Gastroesophageal sphincter (tissue), 4 donors: ENCODE measurements around the gene MRPL19. TPM values are rescaled to one million over a fixed set of nuclear protein-coding genes. Genes with fewer than 3 reads are reported as not detected.

Source experiments
- ATAC-seq: fragments of 150-250 bp; one replicate; pipeline ENCODE4 v1.9.1; 2016; ENCODE audit warnings: mild to moderate bottlenecking, moderate library complexity
- H3K27ac ChIP-seq, 4 donors: fragments of 200-600 bp; sonication (generic) in 3 of 4; 1 replicate in 3 of 4; 2 replicates in 1 of 4; pipeline ENCODE4 v1.5.1; 2016 to 2019
- H3K27me3 ChIP-seq: fragments of 200-600 bp; sonication (generic); one replicate; pipeline ENCODE4 v1.5.1; 2019
- H3K36me3 ChIP-seq, 2 donors: fragments of 200-600 bp; sonication (generic); one replicate each; pipeline ENCODE4 v1.5.1; 2019; ENCODE audit warnings: control low read depth in 1 of 2
- H3K4me1 ChIP-seq, 3 donors: fragments of 200-600 bp; sonication (generic); 1 replicate in 2 of 3; 2 replicates in 1 of 3; pipeline ENCODE4 v1.5.1; 2016 to 2019; ENCODE audit warnings: control low read depth in 2 of 3
- H3K4me3 ChIP-seq, 2 donors: fragments of 200-600 bp; sonication (generic); one replicate each; pipeline ENCODE4 v1.5.1; 2019; ENCODE audit warnings: mild to moderate bottlenecking in 1 of 2, moderate library complexity in 1 of 2
- H3K9me3 ChIP-seq, 3 donors: fragments of 200-600 bp; sonication (generic); one replicate each; pipeline ENCODE4 v1.5.1; 2017 to 2019; ENCODE audit warnings: control low read depth in 2 of 3
- EP300 ChIP-seq: sonication (generic); formaldehyde crosslinking; IDR thresholded peaks from one replicate; pipeline ENCODE4 v1.6.1; 2017; ENCODE audit warnings: antibody characterized with exemption, mild to moderate bottlenecking
- POLR2A ChIP-seq, 2 donors: fragments of 450-650 bp; IDR thresholded peaks; one replicate each; pipeline ENCODE4 v1.6.1; 2017; ENCODE audit warnings: antibody characterized with exemption in 2 of 2, mild to moderate bottlenecking in 2 of 2, moderate library complexity in 1 of 2
- POLR2AphosphoS5 ChIP-seq: sonication (generic); formaldehyde crosslinking; IDR thresholded peaks from one replicate; pipeline ENCODE4 v1.6.1; 2017; ENCODE audit warnings: antibody characterized with exemption
- whole genome bisulfite sequencing, 2 donors: methylation state at CpG; one replicate each; pipeline ENCODE4 v1.1.5; 2018; ENCODE audit warnings: low coverage in 1 of 2; 5-methylcytosine and 5-hydroxymethylcytosine counted together
- total RNA-seq, 4 donors: library from RNA; depleted of rRNA; stranded (reverse); fragments of >200 nt; gene quantifications; one replicate each; pipeline ENCODE4 v1.1.0, GENCODE V29; 2016
- TF ChIP-seq, protein P1 (sequence below), 4 experiments: fragments of 200-600 bp in 2 of 4; fragments of 450-650 bp in 2 of 4; sonication (generic) in 1 of 4; IDR thresholded peaks; one replicate each; pipeline ENCODE4 v1.5.1; 2017 to 2019; ENCODE audit warnings: antibody characterized with exemption in 4 of 4, mild to moderate bottlenecking in 2 of 4, moderate library complexity in 2 of 4

Gene MRPL19
- total RNA-seq, 4 donors from 2014 or later, result 33.4 to 54.5 (median 50.5) TPM

DNA sequence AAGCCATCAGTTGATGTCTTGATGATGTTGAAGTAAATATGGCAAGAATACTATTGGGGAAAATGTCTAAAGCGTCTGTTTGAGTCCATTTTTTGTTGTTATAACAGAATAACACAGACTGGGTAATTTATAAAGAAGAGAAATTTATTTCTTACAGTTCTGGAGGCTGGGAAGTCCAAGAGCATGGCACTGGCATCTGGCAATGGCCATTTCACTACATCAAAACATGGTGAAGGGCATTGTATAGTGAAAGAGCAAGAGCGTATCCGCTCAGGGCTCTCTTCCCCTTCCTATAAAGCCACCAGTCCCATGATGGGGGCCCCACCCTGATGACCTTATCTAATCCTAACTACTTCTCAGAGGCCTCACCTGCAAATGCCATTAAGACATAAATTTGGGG is 29.6 kb upstream of the MRPL19 start:
- 73 to 91% methylated on average over 1 to 3 of the region's 3 CpGs for WGBS, 2 donors
- H3K9me3 ChIP-seq, result no peaks in the 10 kb centered on the region
- peaks cover 12% of the 10 kb centered on the region for H3K27me3 ChIP-seq
- no peak overlapping the region for H3K27ac ChIP-seq
- no peak overlapping the region for H3K4me3 ChIP-seq
- H3K36me3 ChIP-seq, result no peaks in the 10 kb centered on the region
- TF ChIP-seq EP300 (no peak), POLR2A (IDR thresholded peaks at IDR 0.05) (no peak), POLR2AphosphoS5 (no peak)
- ATAC-seq, result no peak
- no peaks in the 10 kb centered on the region for H3K4me1 ChIP-seq

DNA sequence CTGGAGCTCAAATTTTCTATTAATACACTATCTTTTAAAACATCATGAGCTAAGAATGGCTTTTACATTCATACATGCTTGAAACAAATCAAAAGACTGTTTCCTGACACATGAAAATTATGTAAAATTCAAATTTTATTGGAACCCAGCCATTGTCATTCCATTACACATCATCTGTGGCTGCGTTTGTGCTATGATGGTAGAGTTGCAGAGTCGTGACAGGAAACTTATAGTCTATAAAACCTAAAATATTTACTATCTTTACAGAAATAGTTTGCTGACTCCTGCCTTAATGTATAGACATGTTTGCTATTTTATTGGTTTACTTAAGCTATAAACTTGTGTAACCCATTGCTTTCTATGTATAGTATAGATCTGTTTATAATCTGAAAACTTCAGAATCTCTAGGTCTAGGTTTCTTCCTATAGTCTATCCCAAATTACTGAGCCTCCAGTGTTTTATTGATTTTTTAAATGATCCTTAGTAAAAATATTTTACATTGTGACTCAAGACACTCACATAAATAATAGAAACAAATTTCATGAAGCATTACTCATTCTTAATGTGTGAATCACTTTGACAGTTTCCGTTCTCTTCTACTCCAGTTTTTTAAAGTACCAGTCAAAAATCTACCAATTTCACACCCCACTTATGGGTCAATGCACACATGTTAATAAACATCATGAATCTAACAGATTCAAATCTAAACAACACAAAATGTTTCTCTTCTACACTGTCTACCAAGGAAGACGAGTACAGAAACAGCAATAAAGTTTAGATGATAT is 26.4 kb upstream of the MRPL19 start:
- no peaks in the 10 kb centered on the region for H3K36me3 ChIP-seq
- H3K27me3 ChIP-seq, result peaks cover 14% of the 10 kb centered on the region
- TF ChIP-seq POLR2A (IDR thresholded peaks at IDR 0.05) (no peak), EP300 (no peak)
- no peak overlapping the region for H3K4me3 ChIP-seq
- H3K27ac ChIP-seq, result no peak overlapping the region
- WGBS, 2 donors, result 70 to 74% methylated on average over 4 of the region's 4 CpGs
- H3K9me3 ChIP-seq, result no peaks in the 10 kb centered on the region
- no peaks in the 10 kb centered on the region for H3K4me1 ChIP-seq
- ATAC-seq, result no peak

DNA sequence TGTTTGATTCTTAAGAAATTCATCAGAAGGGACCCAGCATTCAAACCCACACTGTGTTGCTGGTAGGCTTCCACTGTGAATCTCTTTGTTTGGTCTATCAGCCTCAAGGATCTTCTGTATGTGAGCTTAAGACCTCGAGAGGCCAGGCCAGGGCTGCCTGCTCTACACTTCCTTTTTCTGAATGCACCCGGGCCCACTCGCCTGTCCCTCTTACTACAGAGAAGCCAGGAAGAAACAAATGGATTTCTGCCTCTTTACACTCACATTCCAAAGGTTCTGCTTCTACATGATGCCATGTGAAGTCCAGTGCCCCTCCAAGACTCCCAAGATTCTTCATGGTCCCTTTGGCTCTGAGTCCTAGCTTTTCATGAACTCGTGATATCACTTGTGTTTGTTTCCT is 25.4 kb upstream of the MRPL19 start:
- TF ChIP-seq, protein P1, sequence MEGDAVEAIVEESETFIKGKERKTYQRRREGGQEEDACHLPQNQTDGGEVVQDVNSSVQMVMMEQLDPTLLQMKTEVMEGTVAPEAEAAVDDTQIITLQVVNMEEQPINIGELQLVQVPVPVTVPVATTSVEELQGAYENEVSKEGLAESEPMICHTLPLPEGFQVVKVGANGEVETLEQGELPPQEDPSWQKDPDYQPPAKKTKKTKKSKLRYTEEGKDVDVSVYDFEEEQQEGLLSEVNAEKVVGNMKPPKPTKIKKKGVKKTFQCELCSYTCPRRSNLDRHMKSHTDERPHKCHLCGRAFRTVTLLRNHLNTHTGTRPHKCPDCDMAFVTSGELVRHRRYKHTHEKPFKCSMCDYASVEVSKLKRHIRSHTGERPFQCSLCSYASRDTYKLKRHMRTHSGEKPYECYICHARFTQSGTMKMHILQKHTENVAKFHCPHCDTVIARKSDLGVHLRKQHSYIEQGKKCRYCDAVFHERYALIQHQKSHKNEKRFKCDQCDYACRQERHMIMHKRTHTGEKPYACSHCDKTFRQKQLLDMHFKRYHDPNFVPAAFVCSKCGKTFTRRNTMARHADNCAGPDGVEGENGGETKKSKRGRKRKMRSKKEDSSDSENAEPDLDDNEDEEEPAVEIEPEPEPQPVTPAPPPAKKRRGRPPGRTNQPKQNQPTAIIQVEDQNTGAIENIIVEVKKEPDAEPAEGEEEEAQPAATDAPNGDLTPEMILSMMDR (IDR thresholded peaks at IDR 0.05), result no peak
- TF ChIP-seq EP300, result no peak
- no peak for TF ChIP-seq POLR2A (IDR thresholded peaks at IDR 0.05)
- TF ChIP-seq POLR2AphosphoS5, result no peak
- whole genome bisulfite sequencing, 2 donors, result 43 to 67% methylated on average over 2 to 3 of the region's 4 CpGs

DNA sequence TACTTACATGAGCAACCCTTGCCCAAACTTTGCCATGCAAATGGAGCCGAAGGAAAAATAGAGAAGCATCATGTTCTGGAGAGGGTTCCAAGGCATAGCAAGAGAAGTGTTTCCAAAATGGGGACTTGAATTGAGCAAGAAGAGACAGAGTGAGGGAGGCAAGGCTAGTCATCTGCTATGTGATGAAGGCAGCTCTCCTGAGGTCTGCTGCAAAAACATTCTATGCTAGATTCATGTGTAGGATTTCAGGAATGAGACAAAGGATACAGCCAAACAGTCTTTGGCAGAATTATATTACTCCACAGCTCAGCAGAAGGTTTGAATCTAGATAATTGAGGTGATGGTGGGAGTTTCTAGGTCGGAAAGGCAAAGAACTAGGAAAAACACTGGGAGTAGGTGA is 24.1 kb upstream of the MRPL19 start:
- no peak for TF ChIP-seq POLR2AphosphoS5
- no peak for TF ChIP-seq EP300
- no peak for TF ChIP-seq POLR2A (IDR thresholded peaks at IDR 0.05)
- TF ChIP-seq, protein P1 (IDR thresholded peaks at IDR 0.05), result no peak
- WGBS, 2 donors, result 60 to 77% methylated on average over 1 to 2 of the region's 2 CpGs
- ATAC-seq, result no peak
- Histone ChIP-seq H3K4me3 (no peak overlapping the region), H3K36me3 (no peaks in the 10 kb centered on the region), H3K9me3 (no peaks in the 10 kb centered on the region), H3K27ac (no peak overlapping the region), H3K4me1 (no peaks in the 10 kb centered on the region), H3K27me3 (peaks cover 14% of the 10 kb centered on the region)

More for the DNA sequence above, 25.4 kb upstream of the MRPL19 start:
- Histone ChIP-seq H3K4me3 (no peak overlapping the region), H3K36me3 (no peaks in the 10 kb centered on the region), H3K4me1 (no peaks in the 10 kb centered on the region), H3K9me3 (no peaks in the 10 kb centered on the region), H3K27me3 (peaks cover 14% of the 10 kb centered on the region), H3K27ac (no peak overlapping the region)
- no peak for ATAC-seq

DNA sequence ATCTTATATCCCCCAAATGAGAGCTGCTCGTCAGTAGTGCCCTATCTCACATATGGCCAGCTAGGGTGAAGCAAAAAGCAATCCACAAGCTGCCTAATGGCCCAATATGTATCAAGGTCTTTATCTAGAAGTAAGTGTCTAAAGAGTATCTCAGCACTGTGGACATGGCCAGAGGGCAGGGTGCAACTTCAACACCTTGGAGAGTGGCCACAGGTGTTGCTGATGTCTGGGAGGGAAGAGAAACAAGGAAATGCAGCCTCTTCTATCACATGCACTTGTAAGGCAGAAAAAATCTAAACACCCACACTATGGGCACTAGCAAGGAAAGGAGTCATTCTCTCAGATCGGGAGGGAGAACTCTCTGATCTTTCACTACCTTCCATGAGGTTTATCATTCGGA is 23.7 kb upstream of the MRPL19 start:
- peaks cover 14% of the 10 kb centered on the region for H3K27me3 ChIP-seq
- H3K4me1 ChIP-seq, result no peaks in the 10 kb centered on the region
- no peak overlapping the region for H3K4me3 ChIP-seq
- no peak overlapping the region for H3K27ac ChIP-seq
- WGBS, 2 donors, result 79 to 100% methylated on average over 2 of the region's 3 CpGs
- TF ChIP-seq, protein P1 (IDR thresholded peaks at IDR 0.05), result no peak
- TF ChIP-seq POLR2AphosphoS5 (no peak), POLR2A (IDR thresholded peaks at IDR 0.05) (no peak), EP300 (no peak)
- no peak for ATAC-seq
- no peaks in the 10 kb centered on the region for H3K9me3 ChIP-seq
- no peaks in the 10 kb centered on the region for H3K36me3 ChIP-seq

DNA sequence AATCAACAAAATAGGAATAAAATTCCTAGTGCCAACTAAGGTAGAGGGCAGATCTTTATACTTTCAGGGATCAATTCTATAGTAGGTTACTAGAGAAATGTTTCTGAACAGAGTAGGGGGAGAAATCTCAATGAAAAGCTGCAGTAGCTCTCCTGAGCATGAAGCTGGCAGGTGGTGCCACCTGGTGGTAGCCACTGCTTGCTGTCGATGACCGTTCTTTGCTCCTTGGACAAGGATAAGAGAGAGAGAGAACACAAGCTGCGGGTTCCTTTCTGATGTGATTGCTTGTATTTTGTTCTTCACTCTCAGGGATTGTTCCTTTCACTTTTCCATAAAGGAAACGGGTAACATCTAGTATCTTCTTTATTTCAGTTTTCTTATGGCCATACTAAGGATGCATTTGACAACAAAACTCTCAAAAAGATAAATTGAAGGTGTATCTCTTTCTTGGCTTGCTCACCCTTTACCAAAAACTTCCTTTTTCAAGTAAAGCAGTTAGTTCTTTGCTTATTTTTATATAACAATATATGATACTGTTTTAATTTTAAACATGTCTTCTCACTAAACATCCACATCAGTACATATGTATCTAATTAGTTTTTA is 18.6 kb upstream of the MRPL19 start:
- Histone ChIP-seq H3K4me3 (no peak overlapping the region), H3K36me3 (no peaks in the 10 kb centered on the region), H3K4me1 (no peaks in the 10 kb centered on the region), H3K27ac (no peak overlapping the region), H3K27me3 (peaks cover 17% of the 10 kb centered on the region), H3K9me3 (no peaks in the 10 kb centered on the region)
- peak; percentile 51 for ATAC-seq
- 0% methylated on average over 2 to 4 of the region's 4 CpGs for WGBS, 2 donors
- TF ChIP-seq, protein P1 (IDR thresholded peaks at IDR 0.05), result peak; percentile 48 to 82 (median 64)
- no peak for TF ChIP-seq POLR2AphosphoS5
- no peak for TF ChIP-seq EP300
